Endothelial cell of umbilical vein (primary cell): ENCODE measurements around the gene RGS7. TPM values are rescaled to one million over a fixed set of nuclear protein-coding genes. Genes with fewer than 3 reads are reported as not detected.

Experiments
- BruUV-seq: library from RNA; stranded (reverse); fragments of 400-500 nt; replicated peaks from 2 replicates; lab custom pipeline; 2021; lab: Mats Ljungman, UMichigan
- CTCF ChIA-PET: fragments of 300-600, 350-600 bp; sonication (Branson Sonifier 250); formaldehyde crosslinking; loops from one replicate; lab custom pipeline; 2021; ENCODE audit warnings: antibody characterized with exemption, inconsistent platforms; lab: Charles Lee
- POLR2A ChIA-PET: fragments of 300-600, 350-600 bp; sonication (Branson Sonifier 250); formaldehyde crosslinking; loops from one replicate; lab custom pipeline; 2021; ENCODE audit warnings: antibody characterized with exemption, inconsistent platforms; lab: Charles Lee
- DNase-seq: peaks from one replicate; pipeline ENCODE4 v3.0.0-alpha.2; 2011; ENCODE audit warnings: low read depth, low spot score
- FAIRE-seq: peaks from 2 replicates; lab custom pipeline; 2011; peaks lifted over from hg19 to GRCh38; lab: Jason Lieb, UNC
- H2AFZ ChIP-seq: 2 replicates; pipeline ENCODE4 v1.6.0; 2012; ENCODE audit warnings: low read depth, low read length, control low read depth, inconsistent platforms
- H3K27ac ChIP-seq: 2 replicates; pipeline ENCODE4 v1.5.1; 2011; ENCODE audit warnings: low read depth, mild to moderate bottlenecking, control low read depth, low read length, moderate library complexity; ENCODE audit not compliant: insufficient read depth
- H3K27me3 ChIP-seq, 2 experiments: 2 replicates each; pipeline versions ENCODE4 v1.6.0 to v1.6.1; 2011; ENCODE audit warnings: low read length in 2 of 2, mixed read lengths in 1 of 2; ENCODE audit not compliant: control insufficient read depth in 2 of 2, insufficient read depth in 2 of 2
- H3K36me3 ChIP-seq, 2 experiments: 2 replicates in 1 of 2; 3 replicates in 1 of 2; pipeline ENCODE4 v1.5.1; 2011; ENCODE audit warnings: low read length in 2 of 2, mild to moderate bottlenecking in 1 of 2, moderate library complexity in 1 of 2; ENCODE audit not compliant: control insufficient read depth in 2 of 2, insufficient read depth in 2 of 2; ENCODE audit errors: extremely low read depth in 1 of 2
- H3K4me1 ChIP-seq: 3 replicates; pipeline ENCODE4 v1.5.1; 2011; ENCODE audit warnings: mild to moderate bottlenecking, low read length; ENCODE audit not compliant: control insufficient read depth, insufficient read depth; ENCODE audit errors: extremely low read depth
- H3K4me2 ChIP-seq: 2 replicates; pipeline ENCODE4 v1.6.1; 2011; ENCODE audit warnings: low read length, control low read depth, mixed read lengths; ENCODE audit not compliant: insufficient read depth
- H3K4me3 ChIP-seq, 3 experiments: fragments of 200-600 bp in 1 of 3; sonication (generic), shearing (Covaris generic) in 1 of 3; replicated peaks in 1 of 3; 2 replicates each; pipeline ENCODE4 v1.5.1; 2011 to 2016; ENCODE audit warnings: control low read depth in 3 of 3, low read length in 3 of 3, mild to moderate bottlenecking in 2 of 3, inconsistent platforms in 1 of 3, low read depth in 1 of 3, moderate library complexity in 1 of 3; ENCODE audit not compliant: insufficient read depth in 1 of 3
- H3K79me2 ChIP-seq: 2 replicates; pipeline ENCODE4 v1.6.0; 2012; ENCODE audit warnings: low read length, inconsistent platforms; ENCODE audit not compliant: control insufficient read depth, insufficient read depth
- H3K9ac ChIP-seq: replicated peaks from 2 replicates; pipeline ENCODE3; 2011; ENCODE audit warnings: low read length, control low read depth; ENCODE audit not compliant: insufficient read depth; ENCODE audit errors: extremely low read depth
- H3K9me1 ChIP-seq: replicated peaks from 3 replicates; pipeline ENCODE4 v1.6.0; 2011; ENCODE audit warnings: mild to moderate bottlenecking, low read length; ENCODE audit not compliant: control insufficient read depth, insufficient read depth; ENCODE audit errors: extremely low read depth
- H3K9me3 ChIP-seq: replicated peaks from 2 replicates; pipeline ENCODE4 v1.5.1; 2012; ENCODE audit warnings: low read length, inconsistent platforms; ENCODE audit not compliant: control insufficient read depth, insufficient read depth
- H4K20me1 ChIP-seq: replicated peaks from 2 replicates; pipeline ENCODE3; 2011; ENCODE audit warnings: mild to moderate bottlenecking, low read length; ENCODE audit not compliant: control insufficient read depth, insufficient read depth; ENCODE audit errors: extremely low read depth
- EZH2 ChIP-seq: IDR thresholded peaks from 2 replicates; pipeline ENCODE4 v1.6.1; 2012; ENCODE audit warnings: borderline replicate concordance, low read depth, mild to moderate bottlenecking, moderate library complexity, low read length, inconsistent platforms; ENCODE audit not compliant: severe bottlenecking
- FOS ChIP-seq: IDR thresholded peaks from 2 replicates; pipeline ENCODE4 v1.6.1; 2011; ENCODE audit warnings: mild to moderate bottlenecking, low read length, moderate library complexity, borderline replicate concordance; ENCODE audit not compliant: insufficient read depth
- JUN ChIP-seq: IDR thresholded peaks from 2 replicates; pipeline ENCODE4 v1.6.1; 2011; ENCODE audit warnings: borderline replicate concordance, low read depth; ENCODE audit not compliant: insufficient read length, insufficient read depth
- MYC ChIP-seq: IDR thresholded peaks from one replicate; pipeline ENCODE4 v1.6.1; 2011; ENCODE audit warnings: mild to moderate bottlenecking, low read depth, low read length
- POLR2AphosphoS5 ChIP-seq: IDR thresholded peaks from 2 replicates; pipeline ENCODE4 v1.6.1; 2012; ENCODE audit warnings: low read depth, mild to moderate bottlenecking, control low read depth, low read length, moderate library complexity; ENCODE audit not compliant: insufficient read depth
- dilution Hi-C: fragments of 300-500 bp; cut with MboI; formaldehyde crosslinking; loops from one replicate; pipeline ENCODE4 v1.15.0; 2019; ENCODE audit warnings: low sequenced_read_pairs; ENCODE audit not compliant: extremely low pct_ligation_motif_present
- intact Hi-C: fragments of 100-400 bp; cut with micrococcal nuclease; formaldehyde crosslinking; loops from one replicate; pipeline ENCODE4 v1.10.0; 2022
- microRNA counts: library from miRNA; unstranded; fragments of <30 nt; microRNA quantifications from one replicate; lab custom pipeline; 2016
- microRNA-seq: library from miRNA; unstranded; fragments of <30 nt; microRNA quantifications from one replicate; pipeline ENCODE4 v1.2.0, GENCODE V29; 2021; ENCODE audit warnings: borderline number of aligned reads, borderline replicate concordance
- polyA plus RNA-seq, 4 experiments: library from polyadenylated mRNA; depleted of rRNA in 3 of 4; stranded (reverse) in 3 of 4; unstranded in 1 of 4; fragments of >200 nt; gene quantifications; 2 replicates each; pipeline versions ENCODE4 v1.2.1 to v1.2.3, GENCODE V29; 2011 to 2012; ENCODE audit warnings: missing spikeins in 1 of 4
- small RNA-seq: library from RNA; depleted of rRNA; stranded (forward); fragments of <200 nt; gene quantifications from one replicate; pipeline ENCODE3, GENCODE V24; 2012; ENCODE audit warnings: low replicate concordance, low read depth; ENCODE audit not compliant: insufficient read depth, insufficient read length
- total RNA-seq: library from RNA; stranded (reverse); gene quantifications from 2 replicates; pipeline ENCODE4 v1.2.3, GENCODE V29; 2021
- TF ChIP-seq, protein P1 (sequence below), 2 donors: IDR thresholded peaks; 1 replicate in 1 of 2; 2 replicates in 1 of 2; pipeline ENCODE4 v1.5.1; 2011; ENCODE audit warnings: low read length in 2 of 2, mild to moderate bottlenecking in 2 of 2, moderate library complexity in 2 of 2, control low read depth in 1 of 2, inconsistent platforms in 1 of 2, low read depth in 1 of 2; ENCODE audit not compliant: insufficient read depth in 1 of 2; ENCODE audit errors: extremely low read depth in 1 of 2

Gene RGS7
- total and polyA plus RNA-seq, 2 donors (not counting 3 experiments of a cell fraction or from before 2014, with no cell fraction given), result 0.43 to 0.44 TPM

DNA sequence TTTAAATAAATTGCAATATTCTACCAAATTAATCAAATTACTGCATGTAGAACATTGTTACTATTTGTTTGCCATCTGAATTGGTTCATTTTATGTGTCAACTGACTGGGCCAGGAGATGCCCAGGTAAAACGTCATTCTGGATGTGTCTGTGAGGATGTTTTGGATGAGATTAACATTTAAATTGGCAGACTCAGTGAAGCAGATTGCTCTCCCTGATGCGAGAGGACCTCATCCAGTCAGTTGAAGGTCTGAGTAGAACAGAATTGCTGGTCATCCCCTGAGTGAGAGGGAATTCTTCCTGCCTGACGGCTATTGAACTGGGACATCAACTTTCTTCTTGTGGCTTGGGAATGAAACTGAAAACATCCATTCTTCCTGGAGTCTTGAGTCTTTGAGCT is 623.0 kb downstream of the RGS7 start:
- CTCF ChIA-PET, result interaction anchor here (1.1 kb wide), 1 partner anchor 150 kb away, joined by 4 read pairs; no protein-coding TSS in a partner anchor
- no peak for DNase-seq
- BruUV-seq, result no TSS peak
- Histone ChIP-seq H3K79me2 (no peaks in the 10 kb centered on the region), H3K27me3 (no peaks in the 10 kb centered on the region), H2AFZ (peak overlapping the region; percentile 18), H3K9ac (no peak overlapping the region), H4K20me1 (no peaks in the 10 kb centered on the region), H3K36me3 (no peaks in the 10 kb centered on the region), H3K4me1 (no peaks in the 10 kb centered on the region), H3K4me2 (no peak overlapping the region), H3K9me3 (no peaks in the 10 kb centered on the region), H3K27ac (no peak overlapping the region), H3K4me3 (no peak overlapping the region), H3K9me1 (no peaks in the 10 kb centered on the region)
- dilution Hi-C loops (no loop called here), intact Hi-C loops (loop anchor here (5.0 kb wide), 3 partner anchors 623 to 1098 kb away; partner anchors contain the start of gene RGS7)
- no peak for FAIRE-seq
- TF ChIP-seq POLR2AphosphoS5 (no peak), EZH2 (no peak), MYC (no peak), FOS (no peak), JUN (no peak)
- POLR2A ChIA-PET, result no interaction called here

DNA sequence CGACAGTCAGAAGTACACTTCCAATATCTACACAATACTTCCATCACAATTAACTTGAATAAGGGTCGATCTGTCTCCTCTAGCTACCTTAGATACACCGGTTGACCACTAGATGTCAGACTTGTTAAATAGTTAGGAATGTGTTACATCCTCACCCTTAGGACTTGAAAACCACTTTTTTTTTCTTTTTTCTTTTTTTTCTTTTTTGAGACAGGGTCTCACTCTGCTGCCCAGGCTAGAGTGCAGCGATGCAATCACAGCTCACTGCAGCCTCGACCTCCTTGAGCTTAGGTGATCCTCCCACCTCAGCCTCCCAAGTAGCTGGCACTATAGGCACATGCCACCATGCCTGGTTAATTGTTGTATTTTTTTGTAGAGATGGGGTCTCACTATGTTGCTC is 624.6 kb downstream of the RGS7 start:
- no peaks in the 10 kb centered on the region for H3K27me3 ChIP-seq
- H3K79me2 ChIP-seq, result no peaks in the 10 kb centered on the region
- peak; percentile 70 for DNase-seq
- no peaks in the 10 kb centered on the region for H3K9me3 ChIP-seq
- H4K20me1 ChIP-seq, result no peaks in the 10 kb centered on the region
- POLR2A ChIA-PET, result no interaction called here
- peak; percentile 89 for FAIRE-seq
- peak overlapping the region; percentile 60 for H2AFZ ChIP-seq
- H3K36me3 ChIP-seq, result no peaks in the 10 kb centered on the region
- H3K9me1 ChIP-seq, result no peaks in the 10 kb centered on the region
- intact Hi-C loops (loop anchor here (1.0 to 5.0 kb wide), 10 partner anchors 33 to 1100 kb away; partner anchors contain the start of gene RGS7), dilution Hi-C loops (no loop called here)
- H3K4me2 ChIP-seq, result no peak overlapping the region
- no peak overlapping the region for H3K27ac ChIP-seq
- H3K4me3 ChIP-seq, result no peak overlapping the region
- H3K4me1 ChIP-seq, result no peaks in the 10 kb centered on the region
- no TSS peak for BruUV-seq
- TF ChIP-seq, protein P1, sequence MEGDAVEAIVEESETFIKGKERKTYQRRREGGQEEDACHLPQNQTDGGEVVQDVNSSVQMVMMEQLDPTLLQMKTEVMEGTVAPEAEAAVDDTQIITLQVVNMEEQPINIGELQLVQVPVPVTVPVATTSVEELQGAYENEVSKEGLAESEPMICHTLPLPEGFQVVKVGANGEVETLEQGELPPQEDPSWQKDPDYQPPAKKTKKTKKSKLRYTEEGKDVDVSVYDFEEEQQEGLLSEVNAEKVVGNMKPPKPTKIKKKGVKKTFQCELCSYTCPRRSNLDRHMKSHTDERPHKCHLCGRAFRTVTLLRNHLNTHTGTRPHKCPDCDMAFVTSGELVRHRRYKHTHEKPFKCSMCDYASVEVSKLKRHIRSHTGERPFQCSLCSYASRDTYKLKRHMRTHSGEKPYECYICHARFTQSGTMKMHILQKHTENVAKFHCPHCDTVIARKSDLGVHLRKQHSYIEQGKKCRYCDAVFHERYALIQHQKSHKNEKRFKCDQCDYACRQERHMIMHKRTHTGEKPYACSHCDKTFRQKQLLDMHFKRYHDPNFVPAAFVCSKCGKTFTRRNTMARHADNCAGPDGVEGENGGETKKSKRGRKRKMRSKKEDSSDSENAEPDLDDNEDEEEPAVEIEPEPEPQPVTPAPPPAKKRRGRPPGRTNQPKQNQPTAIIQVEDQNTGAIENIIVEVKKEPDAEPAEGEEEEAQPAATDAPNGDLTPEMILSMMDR (IDR thresholded peaks at IDR 0.05; ENCODE audit: extremely low read depth in 1 of 2, insufficient read depth in 1 of 2, low read depth in 1 of 2, low read length in 2 of 2), result peak; percentile 55
- TF ChIP-seq POLR2AphosphoS5, result no peak
- no peak overlapping the region for H3K9ac ChIP-seq
- CTCF ChIA-PET, result interaction anchor here (0.5 to 4.4 kb wide), 54 partner anchors 9 to 895 kb away, joined by 3 to 65 read pairs (median 4); no protein-coding TSS in a partner anchor

MicroRNAs within 50 kb of the gene (microRNA counts, 767-probe panel; counts per million panel counts)
- microRNA hsa-miR-3123 (lab: Ali Mortazavi, UCI), result 723 counts per million, percentile 96 among the panel's probes with 10 or more counts

Small RNA genes lying within 50 kb of the gene (microRNA-seq; reads per million reads assigned to microRNA genes)
- gene MIR3123, result not detected

Small RNA genes lying within 50 kb of the gene (small RNA-seq; reads per million reads assigned to genes)
- gene MIR3123, result not detected

Other genes starting within 250 kb of the RGS7 start
- gene FH, start 162.6 kb upstream of the RGS7 start, total RNA-seq, result 96.6 and 105 TPM in 2 replicates
- 33.0 and 41.9 TPM in 2 replicates for gene FH, start 162.6 kb upstream of the RGS7 start, polyA plus RNA-seq
- gene KMO, start 175.2 kb upstream of the RGS7 start, total RNA-seq, result not detected in 2 replicates
- not detected in 2 replicates for gene KMO, start 175.2 kb upstream of the RGS7 start, polyA plus RNA-seq